ENCODE results near the gene ZPR1.

DNA sequence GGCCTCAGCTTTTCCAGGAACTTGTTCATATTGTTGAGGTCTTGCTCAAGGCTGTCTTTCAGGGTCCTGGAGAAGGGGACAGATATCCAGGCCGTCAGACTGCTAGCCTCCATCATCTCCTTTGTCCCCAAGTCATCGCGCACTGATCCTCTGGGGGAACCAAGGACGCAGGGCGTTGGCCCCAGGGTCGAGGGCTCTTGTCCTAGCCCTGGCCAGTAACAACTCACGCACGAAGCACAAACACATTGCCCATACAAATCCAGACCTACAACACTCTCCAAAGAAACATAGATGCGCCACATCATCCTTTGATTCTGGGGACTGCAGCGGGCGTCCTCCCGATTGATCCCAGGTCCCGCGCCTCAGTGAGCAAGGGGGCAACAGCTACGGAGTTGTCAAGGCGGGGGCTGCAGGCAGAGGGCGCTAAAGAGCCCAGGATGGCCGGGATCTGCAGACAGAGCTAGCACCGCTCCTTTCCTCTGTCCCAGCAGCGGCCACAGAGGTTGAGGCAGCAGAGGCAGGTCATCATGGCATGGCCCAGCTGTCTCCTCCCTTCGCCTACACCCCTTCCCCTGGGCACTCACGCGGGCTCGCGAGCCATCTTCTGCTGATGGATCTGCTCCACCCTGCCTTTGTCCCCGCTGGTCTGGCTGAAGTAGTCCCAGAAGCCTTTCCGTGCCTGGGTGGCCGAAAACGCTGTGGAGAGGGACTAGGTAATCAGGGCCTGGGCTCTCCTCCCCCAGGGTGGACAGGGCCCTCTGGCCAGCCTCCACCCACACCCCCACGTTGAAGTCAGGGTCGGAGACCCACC, 3.4 kb upstream of the ZPR1 start:
- TF ChIP-seq POLR2AphosphoS5 (IDR thresholded peaks at IDR 0.05; ENCODE audit: borderline replicate concordance, low read depth, low read length), result no peak
- TF ChIP-seq EZH2 (IDR thresholded peaks at IDR 0.05), result no peak
- TF ChIP-seq FOXP2 (optimal IDR thresholded peaks at IDR 0.05; ENCODE audit: control extremely low read depth, extremely low read length, insufficient read depth), result peak; percentile 42

All from SK-N-MC (cell line).